Spleen (tissue), 7 donors: ENCODE data around the gene OR51V1.

Source experiments
- POLR2A ChIP-seq, 3 donors: fragments of 450-650 bp; IDR thresholded peaks; one replicate each; pipeline ENCODE4 v1.5.1; 2017; ENCODE audit warnings: antibody characterized with exemption in 3 of 3, mild to moderate bottlenecking in 1 of 3
- POLR2AphosphoS5 ChIP-seq, 3 donors: sonication (generic); formaldehyde crosslinking; IDR thresholded peaks; one replicate each; pipeline ENCODE4 v1.5.1; 2017; ENCODE audit warnings: antibody characterized with exemption in 3 of 3
- TF ChIP-seq, protein P1 (sequence below), 11 experiments: fragments of 200-600 bp in 7 of 11; fragments of 450-650 bp in 4 of 11; sonication (generic) in 4 of 11; IDR thresholded peaks in 8 of 11; conservative IDR thresholded peaks in 3 of 11; 1 replicate in 7 of 11; 2 replicates in 4 of 11; pipeline versions ENCODE4 v1.4.0 to v1.8.0; 2016 to 2021; ENCODE audit warnings: antibody characterized with exemption in 11 of 11, inconsistent platforms in 4 of 11, mild to moderate bottlenecking in 1 of 11
- donor health status: DM: no; HTN: no; CAD: no; lungs with moderate emphysema.
- donor health status: DM: no; HTN: no; CAD: no.
- donor health status: DM: no; HTN: no; CAD: no.

DNA sequence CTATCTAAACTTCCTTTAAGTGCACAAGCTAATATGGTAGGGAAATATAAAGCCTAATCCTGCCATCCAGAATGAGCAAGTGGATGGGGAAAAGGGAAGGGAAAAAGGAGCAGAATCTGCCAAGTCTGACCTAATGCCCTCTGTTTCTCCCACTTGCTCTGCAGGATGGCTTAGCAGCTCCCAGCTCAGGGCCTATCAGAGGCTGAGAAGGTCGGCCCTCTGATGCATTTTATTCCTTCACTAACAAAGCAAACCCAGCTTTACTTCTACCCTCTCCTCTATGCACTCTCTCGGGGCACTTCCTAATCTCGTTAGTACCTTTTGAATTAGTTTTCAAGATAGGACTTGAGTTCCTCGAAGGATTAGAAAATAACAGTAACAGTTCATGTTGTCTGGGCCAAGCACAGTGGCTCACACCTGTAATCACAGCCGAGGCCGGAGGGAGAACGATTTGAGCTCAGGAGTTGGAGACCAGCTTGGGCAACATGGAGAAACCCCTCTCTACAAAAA, 9.9 kb upstream of the OR51V1 start:
- no peak for TF ChIP-seq POLR2A (IDR thresholded peaks at IDR 0.05)
- no peak for TF ChIP-seq POLR2AphosphoS5 (IDR thresholded peaks at IDR 0.05)
- TF ChIP-seq, protein P1, sequence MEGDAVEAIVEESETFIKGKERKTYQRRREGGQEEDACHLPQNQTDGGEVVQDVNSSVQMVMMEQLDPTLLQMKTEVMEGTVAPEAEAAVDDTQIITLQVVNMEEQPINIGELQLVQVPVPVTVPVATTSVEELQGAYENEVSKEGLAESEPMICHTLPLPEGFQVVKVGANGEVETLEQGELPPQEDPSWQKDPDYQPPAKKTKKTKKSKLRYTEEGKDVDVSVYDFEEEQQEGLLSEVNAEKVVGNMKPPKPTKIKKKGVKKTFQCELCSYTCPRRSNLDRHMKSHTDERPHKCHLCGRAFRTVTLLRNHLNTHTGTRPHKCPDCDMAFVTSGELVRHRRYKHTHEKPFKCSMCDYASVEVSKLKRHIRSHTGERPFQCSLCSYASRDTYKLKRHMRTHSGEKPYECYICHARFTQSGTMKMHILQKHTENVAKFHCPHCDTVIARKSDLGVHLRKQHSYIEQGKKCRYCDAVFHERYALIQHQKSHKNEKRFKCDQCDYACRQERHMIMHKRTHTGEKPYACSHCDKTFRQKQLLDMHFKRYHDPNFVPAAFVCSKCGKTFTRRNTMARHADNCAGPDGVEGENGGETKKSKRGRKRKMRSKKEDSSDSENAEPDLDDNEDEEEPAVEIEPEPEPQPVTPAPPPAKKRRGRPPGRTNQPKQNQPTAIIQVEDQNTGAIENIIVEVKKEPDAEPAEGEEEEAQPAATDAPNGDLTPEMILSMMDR (IDR thresholded peaks at IDR 0.05 in 8 of 11, conservative IDR thresholded peaks at IDR 0.05 in 3 of 11) = no peak
